ENCODE results near the gene CD53. TPM values are rescaled to one million over a fixed set of nuclear protein-coding genes. Genes with fewer than 3 reads are reported as not detected.

Gene CD53
- total RNA-seq, 2 experiments from 2014 or later: 134 to 180 TPM

GRCh38 chr1:110912784-110913183 lies 39.8 kb downstream of the CD53 start:
- Histone ChIP-seq H3K36me3 (ENCODE audit: insufficient read depth, low read length) (no peaks in the 10 kb centered on the region), H3K79me2 (ENCODE audit: insufficient read depth, low read depth, low read length) (no peaks in the 10 kb centered on the region), H3K27ac (ENCODE audit: low read depth, low read length, poor library complexity, severe bottlenecking) (no peak overlapping the region), H3K9me3 (ENCODE audit: low read length) (0 out of 2 replicates have a peak, but pooled peaks cover 10% of the 10 kb centered on the region), H3K4me3 (ENCODE audit: low read depth, low read length, poor library complexity, severe bottlenecking) (no peak overlapping the region), H3K4me1 (ENCODE audit: insufficient read depth, low read length, poor library complexity, severe bottlenecking) (peaks cover 5% of the 10 kb centered on the region), H3K4me2 (ENCODE audit: low read length) (no peak overlapping the region), H3K9me2 (ENCODE audit: insufficient read depth, low read length) (no peaks in the 10 kb centered on the region), H4K20me1 (ENCODE audit: insufficient read depth, low read length) (no peaks in the 10 kb centered on the region), H2AFZ (ENCODE audit: low read length) (no peak overlapping the region)
- POLR2A ChIA-PET: no interaction called here
- BruUV-seq (replicated peaks): no TSS peak
- DNase-seq (ENCODE audit: low spot score): no peak
- intact Hi-C loops (cut with micrococcal nuclease; ENCODE audit: unreplicated experiment): no loop called here
- TF ChIP-seq EZH2phosphoT487 (IDR thresholded peaks at IDR 0.05; ENCODE audit: borderline replicate concordance, low read depth, low read length): no peak
- no peak for TF ChIP-seq CTCF (conservative IDR thresholded peaks at IDR 0.05; ENCODE audit: low read length)
- CTCF ChIA-PET (ENCODE audit: unreplicated experiment): no interaction called here

- H4K20me1 ChIP-seq (ENCODE audit: insufficient read depth, low read length): no peaks in the 10 kb centered on the region
- intact Hi-C loops (cut with micrococcal nuclease; ENCODE audit: unreplicated experiment): no loop called here
- H3K27ac ChIP-seq (ENCODE audit: low read depth, low read length, poor library complexity, severe bottlenecking): no peak overlapping the region
- H3K4me3 ChIP-seq (ENCODE audit: low read depth, low read length, poor library complexity, severe bottlenecking): no peak overlapping the region
- no peak for DNase-seq (ENCODE audit: low spot score)
- no peak overlapping the region for H3K4me2 ChIP-seq (ENCODE audit: low read length)
- no peaks in the 10 kb centered on the region for H3K9me2 ChIP-seq (ENCODE audit: insufficient read depth, low read length)
- no peak for TF ChIP-seq CTCF (conservative IDR thresholded peaks at IDR 0.05; ENCODE audit: low read length)
- TF ChIP-seq EZH2phosphoT487 (IDR thresholded peaks at IDR 0.05; ENCODE audit: borderline replicate concordance, low read depth, low read length): no peak
- POLR2A ChIA-PET: interaction anchor here (0.7 kb wide), 1 partner anchor 335 kb away, joined by 3 read pairs; no protein-coding TSS in a partner anchor
- H2AFZ ChIP-seq (ENCODE audit: low read length): no peak overlapping the region
- CTCF ChIA-PET (ENCODE audit: unreplicated experiment): no interaction called here
- H3K36me3 ChIP-seq (ENCODE audit: insufficient read depth, low read length): no peaks in the 10 kb centered on the region
- 0 out of 2 replicates have a peak, but pooled peaks cover 10% of the 10 kb centered on the region for H3K9me3 ChIP-seq (ENCODE audit: low read length)
- BruUV-seq (replicated peaks): no TSS peak
- no peaks in the 10 kb centered on the region for H3K79me2 ChIP-seq (ENCODE audit: insufficient read depth, low read depth, low read length)
- H3K4me1 ChIP-seq (ENCODE audit: insufficient read depth, low read length, poor library complexity, severe bottlenecking): peaks cover 5% of the 10 kb centered on the region
Observed at GRCh38 chr1:110914676-110915075, 41.7 kb downstream of the CD53 start.

- intact Hi-C loops (cut with micrococcal nuclease; ENCODE audit: unreplicated experiment): no loop called here
- no peaks in the 10 kb centered on the region for H3K79me2 ChIP-seq (ENCODE audit: insufficient read depth, low read depth, low read length)
- no TSS peak for BruUV-seq (replicated peaks)
- no peak overlapping the region for H2AFZ ChIP-seq (ENCODE audit: low read length)
- POLR2A ChIA-PET: no interaction called here
- H3K4me2 ChIP-seq (ENCODE audit: low read length): no peak overlapping the region
- no peak overlapping the region for H3K4me3 ChIP-seq (ENCODE audit: low read depth, low read length, poor library complexity, severe bottlenecking)
- H4K20me1 ChIP-seq (ENCODE audit: insufficient read depth, low read length): no peaks in the 10 kb centered on the region
- H3K4me1 ChIP-seq (ENCODE audit: insufficient read depth, low read length, poor library complexity, severe bottlenecking): peaks cover 5% of the 10 kb centered on the region
- no peak for DNase-seq (ENCODE audit: low spot score)
- no peak for TF ChIP-seq CTCF (conservative IDR thresholded peaks at IDR 0.05; ENCODE audit: low read length)
- TF ChIP-seq EZH2phosphoT487 (IDR thresholded peaks at IDR 0.05; ENCODE audit: borderline replicate concordance, low read depth, low read length): no peak
- H3K27ac ChIP-seq (ENCODE audit: low read depth, low read length, poor library complexity, severe bottlenecking): no peak overlapping the region
- CTCF ChIA-PET (ENCODE audit: unreplicated experiment): no interaction called here
- H3K36me3 ChIP-seq (ENCODE audit: insufficient read depth, low read length): no peaks in the 10 kb centered on the region
- H3K9me2 ChIP-seq (ENCODE audit: insufficient read depth, low read length): no peaks in the 10 kb centered on the region
- H3K9me3 ChIP-seq (ENCODE audit: low read length): 0 out of 2 replicates have a peak, but pooled peaks cover 10% of the 10 kb centered on the region
Observed at GRCh38 chr1:110915804-110916203, 42.9 kb downstream of the CD53 start.
